Right lobe of liver (tissue), 6 donors: ENCODE measurements around the gene PIN4. TPM values are rescaled to one million over a fixed set of nuclear protein-coding genes. Genes with fewer than 3 reads are reported as not detected.

Source experiments
- ATAC-seq, 4 donors: fragments of 200-7000 bp; cut with Tn5 transposase; one replicate each; pipeline ENCODE4 v1.9.1; 2020; ENCODE audit warnings: mild to moderate bottlenecking in 4 of 4, moderate library complexity in 4 of 4
- DNase-seq, 3 donors: peaks; one replicate each; pipeline ENCODE4 v3.0.0-alpha.2; 2020
- H3K27ac ChIP-seq, 3 donors: fragments of 200-600 bp; one replicate each; pipeline ENCODE4 v1.8.0; 2022
- H3K27me3 ChIP-seq, 2 donors: fragments of 200-600 bp; one replicate each; pipeline ENCODE4 v1.8.0; 2022
- H3K36me3 ChIP-seq, 4 donors: fragments of 200-600 bp; sonication (generic) in 1 of 4; one replicate each; pipeline versions ENCODE4 v1.5.1 to v1.8.0; 2017 to 2022; ENCODE audit warnings: control low read depth in 1 of 4
- H3K4me1 ChIP-seq, 4 donors: fragments of 200-600 bp; sonication (generic) in 1 of 4; one replicate each; pipeline versions ENCODE4 v1.5.1 to v1.8.0; 2017 to 2022; ENCODE audit warnings: control low read depth in 1 of 4
- H3K4me3 ChIP-seq, 3 donors: fragments of 200-600 bp; one replicate each; pipeline ENCODE4 v1.8.0; 2022
- H3K9me3 ChIP-seq, 4 donors: fragments of 200-600 bp; sonication (generic) in 1 of 4; one replicate each; pipeline versions ENCODE4 v1.5.1 to v1.8.0; 2017 to 2022; ENCODE audit warnings: control low read depth in 1 of 4
- POLR2A ChIP-seq: fragments of 450-650 bp; IDR thresholded peaks from one replicate; pipeline ENCODE4 v1.6.1; 2017; ENCODE audit warnings: antibody characterized with exemption, mild to moderate bottlenecking
- WGBS: methylation state at CpG from one replicate; pipeline ENCODE4 v1.1.6; 2018; ENCODE audit warnings: low coverage, low lambda C conversion rate; ENCODE audit not compliant: insufficient coverage; ENCODE audit errors: missing lambda C conversion rate; 5-methylcytosine and 5-hydroxymethylcytosine counted together
- intact Hi-C, 2 donors: fragments of 100-400 bp; cut with DNase I; formaldehyde crosslinking; loops; one replicate each; pipeline versions ENCODE4 v1.11.2 to v1.14.1; 2022
- total RNA-seq, 6 experiments: library from RNA; depleted of rRNA in 2 of 6; stranded (reverse); fragments of >200 nt in 2 of 6; fragmentation: NEBNext Ultra II Directional in 3 of 6; extraction: Animal tissue kit (Norgen Biotek cat#: 25700) in 3 of 6; gene quantifications; one replicate each; pipeline versions ENCODE4 v1.1.0 to v1.2.4, GENCODE V29; 2016 to 2023
- TF ChIP-seq, protein P1 (sequence below), 4 donors: fragments of 200-600 bp in 3 of 4; fragments of 450-650 bp in 1 of 4; IDR thresholded peaks; one replicate each; pipeline versions ENCODE4 v1.5.1 to v1.8.0; 2016 to 2022; ENCODE audit warnings: antibody characterized with exemption in 4 of 4, mild to moderate bottlenecking in 2 of 4
- donor health status: DM: no; HTN: yes; CAD: no.
- donor health status: DM: no; HTN: no; CAD: no.
- donor health status: DM: no; HTN: no; CAD: no.
- donor health status: DM: no; HTN: yes; CAD: no.
- donor health status: DM: no; HTN: yes; CAD: no.

The PIN4 gene
- total RNA-seq, 6 experiments from 2014 or later = 6.1 to 9.3 (median 8.1) TPM

DNA sequence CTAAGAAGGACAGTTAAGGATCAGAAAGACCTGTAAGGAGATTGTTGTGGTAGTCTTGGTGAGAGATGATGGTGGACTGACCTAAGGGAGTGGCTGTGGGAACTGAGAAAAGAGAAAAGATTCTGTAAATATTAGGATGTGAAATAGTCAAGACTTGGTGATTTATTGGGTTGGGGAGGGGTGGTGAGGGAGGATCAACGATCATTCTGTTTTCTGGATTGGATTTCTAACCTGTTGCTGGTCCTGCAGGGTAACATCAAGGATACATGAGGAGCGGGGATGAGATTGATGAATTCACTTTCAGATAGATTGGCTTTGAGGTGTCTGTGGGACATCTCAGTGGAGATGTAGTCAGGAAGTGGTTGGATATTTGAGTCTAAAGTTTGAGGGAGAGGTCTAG, 1.4 kb downstream of the PIN4 start:
- H3K4me1 ChIP-seq = peaks cover 0 to 4% (median 0%) of the 10 kb centered on the region in 4 donors
- no peaks in the 10 kb centered on the region for H3K9me3 ChIP-seq
- no peaks in the 10 kb centered on the region for H3K36me3 ChIP-seq
- TF ChIP-seq POLR2A = no peak
- TF ChIP-seq, protein P1, sequence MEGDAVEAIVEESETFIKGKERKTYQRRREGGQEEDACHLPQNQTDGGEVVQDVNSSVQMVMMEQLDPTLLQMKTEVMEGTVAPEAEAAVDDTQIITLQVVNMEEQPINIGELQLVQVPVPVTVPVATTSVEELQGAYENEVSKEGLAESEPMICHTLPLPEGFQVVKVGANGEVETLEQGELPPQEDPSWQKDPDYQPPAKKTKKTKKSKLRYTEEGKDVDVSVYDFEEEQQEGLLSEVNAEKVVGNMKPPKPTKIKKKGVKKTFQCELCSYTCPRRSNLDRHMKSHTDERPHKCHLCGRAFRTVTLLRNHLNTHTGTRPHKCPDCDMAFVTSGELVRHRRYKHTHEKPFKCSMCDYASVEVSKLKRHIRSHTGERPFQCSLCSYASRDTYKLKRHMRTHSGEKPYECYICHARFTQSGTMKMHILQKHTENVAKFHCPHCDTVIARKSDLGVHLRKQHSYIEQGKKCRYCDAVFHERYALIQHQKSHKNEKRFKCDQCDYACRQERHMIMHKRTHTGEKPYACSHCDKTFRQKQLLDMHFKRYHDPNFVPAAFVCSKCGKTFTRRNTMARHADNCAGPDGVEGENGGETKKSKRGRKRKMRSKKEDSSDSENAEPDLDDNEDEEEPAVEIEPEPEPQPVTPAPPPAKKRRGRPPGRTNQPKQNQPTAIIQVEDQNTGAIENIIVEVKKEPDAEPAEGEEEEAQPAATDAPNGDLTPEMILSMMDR (IDR thresholded peaks at IDR 0.05) = no peak
- DNase-seq (no peak), ATAC-seq (no peak)
- 72% methylated on average over 2 of the region's 2 CpGs for WGBS
- peak overlapping the region in 1 of 3 donors; percentile 72 for H3K4me3 ChIP-seq
- intact Hi-C loops = no loop called here
- no peaks in the 10 kb centered on the region for H3K27me3 ChIP-seq
- H3K27ac ChIP-seq = no peak overlapping the region

GRCh38 chrX:72201836-72202536, 20.4 kb downstream of the PIN4 start:
- intact Hi-C loops = no loop called here
- no peak for TF ChIP-seq POLR2A
- TF ChIP-seq, protein P1 (IDR thresholded peaks at IDR 0.05) = no peak
- ATAC-seq = no peak

DNA sequence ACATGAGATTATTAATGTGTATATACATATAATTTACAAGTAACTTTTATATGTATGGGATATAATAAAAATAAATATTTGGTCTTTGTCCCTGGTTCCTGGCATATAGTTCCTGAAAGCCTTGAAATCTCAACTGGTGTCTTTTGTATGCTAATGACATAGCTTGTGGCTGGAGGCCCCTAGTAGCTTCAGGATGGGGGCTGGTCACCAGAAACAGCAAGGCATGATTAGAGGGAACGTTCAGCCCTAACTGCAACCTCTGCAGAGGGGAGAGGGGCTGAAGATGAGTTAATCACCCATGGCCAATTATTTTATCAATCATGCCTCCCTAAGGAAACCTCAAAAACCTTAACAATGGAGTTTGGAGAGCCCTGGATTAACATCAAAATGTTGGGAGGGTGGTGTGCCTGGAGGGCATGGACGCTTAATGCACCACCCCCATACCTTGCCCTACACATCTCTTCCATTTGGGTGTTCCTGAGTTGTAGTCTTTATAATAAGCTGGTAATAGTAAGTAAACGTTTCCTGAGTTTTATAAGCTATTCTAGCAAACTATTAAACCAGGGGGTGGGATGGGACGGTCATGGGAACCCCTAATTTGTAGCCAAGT, 21.3 kb downstream of the PIN4 start:
- peaks cover 0 to 10% (median 0%) of the 10 kb centered on the region in 4 donors for H3K36me3 ChIP-seq
- 52% methylated on average over 3 of the region's 4 CpGs for WGBS
- H3K4me1 ChIP-seq = no peaks in the 10 kb centered on the region
- no peaks in the 10 kb centered on the region for H3K9me3 ChIP-seq
- no peak for ATAC-seq
- H3K27me3 ChIP-seq = no peaks in the 10 kb centered on the region
- intact Hi-C loops = no loop called here
- H3K4me3 ChIP-seq = no peak overlapping the region
- no peak for DNase-seq
- H3K27ac ChIP-seq = no peak overlapping the region
- TF ChIP-seq POLR2A = no peak

More at GRCh38 chrX:72201836-72202536, 20.4 kb downstream of the PIN4 start:
- DNase-seq = no peak
- no peaks in the 10 kb centered on the region for H3K4me1 ChIP-seq
- 73% methylated on average over 6 of the region's 7 CpGs for WGBS
- no peak overlapping the region for H3K27ac ChIP-seq
- no peak overlapping the region for H3K4me3 ChIP-seq
- peaks cover 0 to 18% (median 0%) of the 10 kb centered on the region in 4 donors for H3K36me3 ChIP-seq
- no peaks in the 10 kb centered on the region for H3K9me3 ChIP-seq
- no peaks in the 10 kb centered on the region for H3K27me3 ChIP-seq

DNA sequence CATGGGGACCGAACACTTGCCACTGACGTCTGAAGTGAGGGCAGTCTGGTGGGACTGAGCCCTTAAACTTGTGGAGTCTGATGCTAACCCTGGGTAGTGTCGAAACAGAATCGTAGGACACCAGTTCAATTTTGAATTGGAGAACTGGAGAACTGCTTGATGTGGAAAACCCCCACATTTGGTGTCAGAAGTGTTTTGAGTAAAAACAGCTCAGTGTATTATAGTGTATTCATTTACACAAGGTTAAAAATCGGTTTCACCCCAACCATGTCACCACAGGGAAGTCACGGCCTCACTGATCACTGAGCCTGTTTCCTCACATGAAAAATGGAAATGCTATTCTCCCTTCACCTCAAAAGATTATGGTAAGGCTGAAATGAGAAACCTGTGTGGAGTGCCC, 21.9 kb downstream of the PIN4 start:
- intact Hi-C loops = no loop called here
- Histone ChIP-seq H3K4me3 (no peak overlapping the region), H3K4me1 (no peaks in the 10 kb centered on the region), H3K9me3 (no peaks in the 10 kb centered on the region), H3K27me3 (no peaks in the 10 kb centered on the region), H3K27ac (no peak overlapping the region), H3K36me3 (peaks cover 0 to 5% (median 0%) of the 10 kb centered on the region in 4 donors)
- DNase-seq = no peak
- TF ChIP-seq, protein P1 (IDR thresholded peaks at IDR 0.05) = no peak
- no peak for TF ChIP-seq POLR2A
- ATAC-seq = no peak
- WGBS = 50% methylated on average over 1 of the region's 6 CpGs

DNA sequence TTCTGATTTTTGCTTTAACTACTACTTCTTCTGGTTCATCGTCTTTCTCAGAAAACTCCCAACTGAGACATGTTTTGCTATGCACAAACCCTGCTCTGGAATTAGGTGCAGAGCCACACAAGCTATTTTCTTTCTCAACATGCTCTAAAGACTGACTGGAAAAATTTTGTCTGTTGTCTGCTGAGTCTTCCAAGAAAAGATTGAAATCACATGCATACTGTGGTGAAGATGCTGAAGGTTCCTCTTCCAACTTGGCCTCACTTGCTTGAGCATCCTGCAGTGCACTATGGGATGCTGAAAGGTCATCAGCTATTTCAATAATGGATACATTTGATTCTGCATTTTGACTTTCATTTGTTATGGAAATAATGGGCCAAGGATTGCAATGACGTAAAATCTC, 24.1 kb downstream of the PIN4 start:
- 63% methylated on average over 2 of the region's 2 CpGs for WGBS
- ATAC-seq (no peak), DNase-seq (no peak)
- TF ChIP-seq, protein P1 (IDR thresholded peaks at IDR 0.05) = no peak
- TF ChIP-seq POLR2A = no peak
- Histone ChIP-seq H3K27ac (no peak overlapping the region), H3K27me3 (no peaks in the 10 kb centered on the region), H3K9me3 (no peaks in the 10 kb centered on the region), H3K4me3 (no peak overlapping the region), H3K4me1 (no peaks in the 10 kb centered on the region), H3K36me3 (peaks cover 0 to 3% (median 0%) of the 10 kb centered on the region in 4 donors)
- intact Hi-C loops = no loop called here
